NCI-H187 treated with DMSO at 0.1 percent for 48 hours (cell line): ENCODE data around the gene PROZ.

Experiments
- DNase-seq: peaks from one replicate; lab custom pipeline; 2025; lab: John Stamatoyannopoulos, UW

PROZ gene

GRCh38 chr13:113141601-113141970 is 16.9 kb upstream of the PROZ start:
- DNase-seq, result no peak

- DNase-seq, result no peak
Measured at GRCh38 chr13:113142876-113143275, 15.6 kb upstream of the PROZ start.

GRCh38 chr13:113143466-113144254 is 14.8 kb upstream of the PROZ start:
- DNase-seq, result no peak

- DNase-seq, result no peak
Measured at GRCh38 chr13:113144255-113144629, 14.2 kb upstream of the PROZ start.

- DNase-seq, result no peak
Measured at GRCh38 chr13:113145496-113145895, 13.0 kb upstream of the PROZ start.

- DNase-seq, result no peak
Measured at GRCh38 chr13:113145911-113146598, 12.4 kb upstream of the PROZ start.

GRCh38 chr13:113146750-113147149 is 11.7 kb upstream of the PROZ start:
- no peak for DNase-seq

GRCh38 chr13:113147206-113147605 is 11.2 kb upstream of the PROZ start:
- DNase-seq, result no peak

GRCh38 chr13:113148407-113148806 is 10.0 kb upstream of the PROZ start:
- no peak for DNase-seq

- DNase-seq, result no peak
Measured at GRCh38 chr13:113148940-113149503, 9.4 kb upstream of the PROZ start.

- no peak for DNase-seq
Measured at GRCh38 chr13:113149711-113150549, 8.5 kb upstream of the PROZ start.

GRCh38 chr13:113150550-113151365 is 7.7 kb upstream of the PROZ start:
- no peak for DNase-seq

- DNase-seq, result no peak
Measured at GRCh38 chr13:113151745-113152690, 6.4 kb upstream of the PROZ start.

GRCh38 chr13:113152691-113152983 is 5.8 kb upstream of the PROZ start:
- DNase-seq, result no peak

GRCh38 chr13:113152984-113153809 is 5.3 kb upstream of the PROZ start:
- DNase-seq, result no peak

- DNase-seq, result no peak
Measured at GRCh38 chr13:113153810-113154748, 4.4 kb upstream of the PROZ start.

GRCh38 chr13:113155201-113155600 is 3.2 kb upstream of the PROZ start:
- no peak for DNase-seq

- no peak for DNase-seq
Measured at GRCh38 chr13:113155982-113156655, 2.3 kb upstream of the PROZ start.
